Endothelial cell of umbilical vein (primary cell): ENCODE measurements around the gene PKHD1. TPM values are rescaled to one million over a fixed set of nuclear protein-coding genes. Genes with fewer than 3 reads are reported as not detected.

ENCODE experiments used
- BruUV-seq: library from RNA; stranded (reverse); fragments of 400-500 nt; replicated peaks from 2 replicates; lab custom pipeline; 2021; lab: Mats Ljungman, UMichigan
- CTCF ChIA-PET: fragments of 300-600, 350-600 bp; sonication (Branson Sonifier 250); formaldehyde crosslinking; loops from one replicate; lab custom pipeline; 2021; ENCODE audit warnings: antibody characterized with exemption, inconsistent platforms; lab: Charles Lee
- POLR2A ChIA-PET: fragments of 300-600, 350-600 bp; sonication (Branson Sonifier 250); formaldehyde crosslinking; loops from one replicate; lab custom pipeline; 2021; ENCODE audit warnings: antibody characterized with exemption, inconsistent platforms; lab: Charles Lee
- DNase-seq: peaks from one replicate; pipeline ENCODE4 v3.0.0-alpha.2; 2011; ENCODE audit warnings: low read depth, low spot score
- FAIRE-seq: peaks from 2 replicates; lab custom pipeline; 2011; peaks lifted over from hg19 to GRCh38; lab: Jason Lieb, UNC
- H2AFZ ChIP-seq: 2 replicates; pipeline ENCODE4 v1.6.0; 2012; ENCODE audit warnings: low read depth, low read length, control low read depth, inconsistent platforms
- H3K27ac ChIP-seq: 2 replicates; pipeline ENCODE4 v1.5.1; 2011; ENCODE audit warnings: low read depth, mild to moderate bottlenecking, control low read depth, low read length, moderate library complexity; ENCODE audit not compliant: insufficient read depth
- H3K27me3 ChIP-seq, 2 experiments: 2 replicates each; pipeline versions ENCODE4 v1.6.0 to v1.6.1; 2011; ENCODE audit warnings: low read length in 2 of 2, mixed read lengths in 1 of 2; ENCODE audit not compliant: control insufficient read depth in 2 of 2, insufficient read depth in 2 of 2
- H3K36me3 ChIP-seq, 2 experiments: 2 replicates in 1 of 2; 3 replicates in 1 of 2; pipeline ENCODE4 v1.5.1; 2011; ENCODE audit warnings: low read length in 2 of 2, mild to moderate bottlenecking in 1 of 2, moderate library complexity in 1 of 2; ENCODE audit not compliant: control insufficient read depth in 2 of 2, insufficient read depth in 2 of 2; ENCODE audit errors: extremely low read depth in 1 of 2
- H3K4me1 ChIP-seq: 3 replicates; pipeline ENCODE4 v1.5.1; 2011; ENCODE audit warnings: mild to moderate bottlenecking, low read length; ENCODE audit not compliant: control insufficient read depth, insufficient read depth; ENCODE audit errors: extremely low read depth
- H3K4me2 ChIP-seq: 2 replicates; pipeline ENCODE4 v1.6.1; 2011; ENCODE audit warnings: low read length, control low read depth, mixed read lengths; ENCODE audit not compliant: insufficient read depth
- H3K4me3 ChIP-seq, 3 experiments: fragments of 200-600 bp in 1 of 3; sonication (generic), shearing (Covaris generic) in 1 of 3; replicated peaks in 1 of 3; 2 replicates each; pipeline ENCODE4 v1.5.1; 2011 to 2016; ENCODE audit warnings: control low read depth in 3 of 3, low read length in 3 of 3, mild to moderate bottlenecking in 2 of 3, inconsistent platforms in 1 of 3, low read depth in 1 of 3, moderate library complexity in 1 of 3; ENCODE audit not compliant: insufficient read depth in 1 of 3
- H3K79me2 ChIP-seq: 2 replicates; pipeline ENCODE4 v1.6.0; 2012; ENCODE audit warnings: low read length, inconsistent platforms; ENCODE audit not compliant: control insufficient read depth, insufficient read depth
- H3K9ac ChIP-seq: replicated peaks from 2 replicates; pipeline ENCODE3; 2011; ENCODE audit warnings: low read length, control low read depth; ENCODE audit not compliant: insufficient read depth; ENCODE audit errors: extremely low read depth
- H3K9me1 ChIP-seq: replicated peaks from 3 replicates; pipeline ENCODE4 v1.6.0; 2011; ENCODE audit warnings: mild to moderate bottlenecking, low read length; ENCODE audit not compliant: control insufficient read depth, insufficient read depth; ENCODE audit errors: extremely low read depth
- H3K9me3 ChIP-seq: replicated peaks from 2 replicates; pipeline ENCODE4 v1.5.1; 2012; ENCODE audit warnings: low read length, inconsistent platforms; ENCODE audit not compliant: control insufficient read depth, insufficient read depth
- H4K20me1 ChIP-seq: replicated peaks from 2 replicates; pipeline ENCODE3; 2011; ENCODE audit warnings: mild to moderate bottlenecking, low read length; ENCODE audit not compliant: control insufficient read depth, insufficient read depth; ENCODE audit errors: extremely low read depth
- CTCF ChIP-seq, 2 donors: IDR thresholded peaks; 1 replicate in 1 of 2; 2 replicates in 1 of 2; pipeline ENCODE4 v1.5.1; 2011; ENCODE audit warnings: low read length in 2 of 2, mild to moderate bottlenecking in 2 of 2, moderate library complexity in 2 of 2, control low read depth in 1 of 2, inconsistent platforms in 1 of 2, low read depth in 1 of 2; ENCODE audit not compliant: insufficient read depth in 1 of 2; ENCODE audit errors: extremely low read depth in 1 of 2
- EZH2 ChIP-seq: IDR thresholded peaks from 2 replicates; pipeline ENCODE4 v1.6.1; 2012; ENCODE audit warnings: borderline replicate concordance, low read depth, mild to moderate bottlenecking, moderate library complexity, low read length, inconsistent platforms; ENCODE audit not compliant: severe bottlenecking
- FOS ChIP-seq: IDR thresholded peaks from 2 replicates; pipeline ENCODE4 v1.6.1; 2011; ENCODE audit warnings: mild to moderate bottlenecking, low read length, moderate library complexity, borderline replicate concordance; ENCODE audit not compliant: insufficient read depth
- GATA2 ChIP-seq: IDR thresholded peaks from 2 replicates; pipeline ENCODE4 v1.7.0; 2011; ENCODE audit warnings: low read depth, mild to moderate bottlenecking, moderate library complexity, mixed read lengths, low read length; ENCODE audit not compliant: insufficient read length, insufficient read depth
- JUN ChIP-seq: IDR thresholded peaks from 2 replicates; pipeline ENCODE4 v1.6.1; 2011; ENCODE audit warnings: borderline replicate concordance, low read depth; ENCODE audit not compliant: insufficient read length, insufficient read depth
- MYC ChIP-seq: IDR thresholded peaks from one replicate; pipeline ENCODE4 v1.6.1; 2011; ENCODE audit warnings: mild to moderate bottlenecking, low read depth, low read length
- POLR2A ChIP-seq: IDR thresholded peaks from 2 replicates; pipeline ENCODE4 v1.6.1; 2012; ENCODE audit warnings: low read depth, mild to moderate bottlenecking, control low read depth, low read length
- POLR2AphosphoS5 ChIP-seq: IDR thresholded peaks from 2 replicates; pipeline ENCODE4 v1.6.1; 2012; ENCODE audit warnings: low read depth, mild to moderate bottlenecking, control low read depth, low read length, moderate library complexity; ENCODE audit not compliant: insufficient read depth
- dilution Hi-C: fragments of 300-500 bp; cut with MboI; formaldehyde crosslinking; loops from one replicate; pipeline ENCODE4 v1.15.0; 2019; ENCODE audit warnings: low sequenced_read_pairs; ENCODE audit not compliant: extremely low pct_ligation_motif_present
- intact Hi-C: fragments of 100-400 bp; cut with micrococcal nuclease; formaldehyde crosslinking; loops from one replicate; pipeline ENCODE4 v1.10.0; 2022
- polyA plus RNA-seq, 4 experiments: library from polyadenylated mRNA; depleted of rRNA in 3 of 4; stranded (reverse) in 3 of 4; unstranded in 1 of 4; fragments of >200 nt; gene quantifications; 2 replicates each; pipeline versions ENCODE4 v1.2.1 to v1.2.3, GENCODE V29; 2011 to 2012; ENCODE audit warnings: missing spikeins in 1 of 4
- total RNA-seq: library from RNA; stranded (reverse); gene quantifications from 2 replicates; pipeline ENCODE4 v1.2.3, GENCODE V29; 2021
- TF ChIP-seq, protein P1 (sequence below): IDR thresholded peaks from 2 replicates; pipeline ENCODE4 v1.6.1; 2011; ENCODE audit not compliant: insufficient read depth, insufficient read length

PKHD1 gene
- total and polyA plus RNA-seq, 2 donors (not counting 3 experiments of a cell fraction or from before 2014, with no cell fraction given), result not detected

DNA sequence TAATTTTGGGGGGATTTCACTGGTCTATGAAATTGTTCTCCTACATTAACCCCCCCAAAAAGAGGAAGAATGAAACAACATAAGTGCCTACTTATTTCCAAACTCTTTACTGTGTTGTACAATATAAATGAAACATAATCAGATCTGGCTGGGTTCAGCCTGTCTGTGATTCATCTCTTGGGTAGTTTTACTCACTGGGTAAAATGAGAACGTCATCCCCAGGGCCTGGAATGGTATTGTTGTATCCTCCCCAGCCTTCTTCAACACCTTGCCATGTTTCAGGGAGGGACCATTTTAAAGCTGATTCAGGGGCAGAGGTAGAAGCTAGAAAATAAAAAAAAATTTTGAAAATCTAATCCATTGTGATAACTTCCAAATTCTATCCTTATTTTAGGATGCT lies 256.7 kb downstream of the PKHD1 start:
- intact Hi-C loops, result no loop called here
- no peaks in the 10 kb centered on the region for H3K4me1 ChIP-seq
- no peaks in the 10 kb centered on the region for H4K20me1 ChIP-seq
- TF ChIP-seq, protein P1, sequence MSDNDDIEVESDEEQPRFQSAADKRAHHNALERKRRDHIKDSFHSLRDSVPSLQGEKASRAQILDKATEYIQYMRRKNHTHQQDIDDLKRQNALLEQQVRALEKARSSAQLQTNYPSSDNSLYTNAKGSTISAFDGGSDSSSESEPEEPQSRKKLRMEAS, result no peak
- TF ChIP-seq POLR2AphosphoS5 (no peak), CTCF (IDR thresholded peaks at IDR 0.05; ENCODE audit: extremely low read depth in 1 of 2, insufficient read depth in 1 of 2, low read depth in 1 of 2, low read length in 2 of 2) (no peak), POLR2A (no peak), GATA2 (no peak), EZH2 (no peak), MYC (no peak), JUN (no peak), FOS (no peak)
- no peaks in the 10 kb centered on the region for H3K79me2 ChIP-seq
- no peaks in the 10 kb centered on the region for H3K9me3 ChIP-seq
- no peaks in the 10 kb centered on the region for H3K9me1 ChIP-seq
- CTCF ChIA-PET, result no interaction called here
- no peaks in the 10 kb centered on the region for H3K27me3 ChIP-seq
- no TSS peak for BruUV-seq
- H3K36me3 ChIP-seq, result no peaks in the 10 kb centered on the region
- POLR2A ChIA-PET, result no interaction called here
- H3K4me3 ChIP-seq, result no peak overlapping the region
- H3K4me2 ChIP-seq, result no peak overlapping the region
- DNase-seq (no peak), FAIRE-seq (no peak)
- no peak overlapping the region for H3K27ac ChIP-seq
- dilution Hi-C loops, result no loop called here
- H2AFZ ChIP-seq, result no peak overlapping the region
- H3K9ac ChIP-seq, result no peak overlapping the region
